ENCODE measurements around the gene HS2ST1.

DNA sequence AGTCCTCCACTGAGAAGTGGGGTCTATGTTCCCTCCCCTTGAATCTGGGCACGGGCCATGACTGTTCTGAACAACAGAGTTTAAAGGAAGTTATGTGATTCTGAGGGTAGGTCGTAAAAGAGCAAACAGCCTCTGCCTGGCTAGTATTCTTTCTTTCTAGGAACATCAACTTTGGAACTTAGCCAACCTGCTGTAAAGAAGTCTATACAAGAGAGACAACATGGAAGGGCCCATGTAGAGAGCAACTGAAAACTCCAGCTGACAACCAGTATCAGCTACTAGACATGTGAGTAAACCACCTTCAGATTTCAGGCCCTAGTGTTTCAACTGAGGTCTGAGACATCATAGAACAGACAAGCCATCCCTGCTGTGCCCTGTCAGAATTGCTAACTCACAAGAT, 8.0 kb upstream of the HS2ST1 start:
- TF ChIP-seq FOXM1 (IDR thresholded peaks at IDR 0.05; ENCODE audit: borderline replicate concordance) (no peak), TARDBP (IDR thresholded peaks at IDR 0.05) (no peak), CTBP1 (IDR thresholded peaks at IDR 0.05; ENCODE audit: borderline replicate concordance) (no peak), SP1 (IDR thresholded peaks at IDR 0.05) (no peak), FOXA1 (IDR thresholded peaks at IDR 0.05) (no peak), ZNF384 (IDR thresholded peaks at IDR 0.05) (no peak), FOXK2 (IDR thresholded peaks at IDR 0.05) (no peak), L3MBTL2 (conservative IDR thresholded peaks at IDR 0.05) (no peak)
